ENCODE data around the gene TNF. TPM values are rescaled to one million over a fixed set of nuclear protein-coding genes. Genes with fewer than 3 reads are reported as not detected.

TNF gene
- total and polyA plus RNA-seq, 2 of the 13 experiments (the other 11 are each of a cell fraction or from before 2014, with no cell fraction given) = not detected

DNA sequence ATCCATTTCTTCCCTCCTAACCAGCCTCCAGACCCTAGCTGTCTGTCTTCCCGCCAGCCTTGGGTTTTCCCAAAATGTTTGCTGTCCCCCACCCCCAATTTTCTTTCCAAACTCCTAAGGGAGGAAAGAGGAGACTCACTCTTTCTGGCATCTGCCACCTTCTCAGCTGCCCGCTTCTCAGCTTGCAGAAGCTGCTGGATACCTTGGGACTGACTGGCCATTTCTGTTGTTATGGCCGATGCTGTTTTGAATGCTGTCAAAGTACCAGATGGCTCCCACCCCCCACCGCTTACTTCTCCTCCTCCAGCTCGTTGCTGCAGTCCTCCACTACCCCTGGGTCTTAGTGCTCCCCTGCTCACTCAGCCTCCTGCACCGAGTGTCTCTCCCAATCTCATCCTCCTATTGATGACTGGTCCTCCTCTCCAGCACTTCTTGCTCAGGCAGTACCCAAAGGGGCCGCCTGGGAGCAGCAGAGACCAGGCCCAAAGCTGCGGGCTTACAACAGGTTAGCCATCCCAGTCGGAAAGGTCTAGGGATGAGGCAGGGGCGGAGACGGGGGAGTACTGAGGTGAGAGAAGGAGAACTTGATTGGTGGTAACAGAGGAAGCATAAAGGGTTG, 28.9 kb upstream of the TNF start, which contains the start of gene ATP6V1G2 (continued):
- TF ChIP-seq, protein P1, sequence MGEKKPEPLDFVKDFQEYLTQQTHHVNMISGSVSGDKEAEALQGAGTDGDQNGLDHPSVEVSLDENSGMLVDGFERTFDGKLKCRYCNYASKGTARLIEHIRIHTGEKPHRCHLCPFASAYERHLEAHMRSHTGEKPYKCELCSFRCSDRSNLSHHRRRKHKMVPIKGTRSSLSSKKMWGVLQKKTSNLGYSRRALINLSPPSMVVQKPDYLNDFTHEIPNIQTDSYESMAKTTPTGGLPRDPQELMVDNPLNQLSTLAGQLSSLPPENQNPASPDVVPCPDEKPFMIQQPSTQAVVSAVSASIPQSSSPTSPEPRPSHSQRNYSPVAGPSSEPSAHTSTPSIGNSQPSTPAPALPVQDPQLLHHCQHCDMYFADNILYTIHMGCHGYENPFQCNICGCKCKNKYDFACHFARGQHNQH (CRISPR knock-in tag; IDR thresholded peaks at IDR 0.05) = peak; percentile 34; the same call in 1 of the 2 replicates
- TF ChIP-seq, protein P2, sequence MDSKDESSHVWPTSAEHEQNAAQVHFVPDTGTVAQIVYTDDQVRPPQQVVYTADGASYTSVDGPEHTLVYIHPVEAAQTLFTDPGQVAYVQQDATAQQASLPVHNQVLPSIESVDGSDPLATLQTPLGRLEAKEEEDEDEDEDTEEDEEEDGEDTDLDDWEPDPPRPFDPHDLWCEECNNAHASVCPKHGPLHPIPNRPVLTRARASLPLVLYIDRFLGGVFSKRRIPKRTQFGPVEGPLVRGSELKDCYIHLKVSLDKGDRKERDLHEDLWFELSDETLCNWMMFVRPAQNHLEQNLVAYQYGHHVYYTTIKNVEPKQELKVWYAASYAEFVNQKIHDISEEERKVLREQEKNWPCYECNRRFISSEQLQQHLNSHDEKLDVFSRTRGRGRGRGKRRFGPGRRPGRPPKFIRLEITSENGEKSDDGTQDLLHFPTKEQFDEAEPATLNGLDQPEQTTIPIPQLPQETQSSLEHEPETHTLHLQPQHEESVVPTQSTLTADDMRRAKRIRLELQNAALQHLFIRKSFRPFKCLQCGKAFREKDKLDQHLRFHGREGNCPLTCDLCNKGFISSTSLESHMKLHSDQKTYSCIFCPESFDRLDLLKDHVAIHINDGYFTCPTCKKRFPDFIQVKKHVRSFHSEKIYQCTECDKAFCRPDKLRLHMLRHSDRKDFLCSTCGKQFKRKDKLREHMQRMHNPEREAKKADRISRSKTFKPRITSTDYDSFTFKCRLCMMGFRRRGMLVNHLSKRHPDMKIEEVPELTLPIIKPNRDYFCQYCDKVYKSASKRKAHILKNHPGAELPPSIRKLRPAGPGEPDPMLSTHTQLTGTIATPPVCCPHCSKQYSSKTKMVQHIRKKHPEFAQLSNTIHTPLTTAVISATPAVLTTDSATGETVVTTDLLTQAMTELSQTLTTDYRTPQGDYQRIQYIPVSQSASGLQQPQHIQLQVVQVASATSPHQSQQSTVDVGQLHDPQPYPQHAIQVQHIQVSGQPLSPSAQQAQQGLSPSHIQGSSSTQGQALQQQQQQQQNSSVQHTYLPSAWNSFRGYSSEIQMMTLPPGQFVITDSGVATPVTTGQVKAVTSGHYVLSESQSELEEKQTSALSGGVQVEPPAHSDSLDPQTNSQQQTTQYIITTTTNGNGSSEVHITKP (CRISPR knock-in tag; IDR thresholded peaks at IDR 0.05; ENCODE audit: low read depth) = peak; percentile 70; the same call in 1 of the 2 replicates
- no peak for TF ChIP-seq ARNT (IDR thresholded peaks at IDR 0.05)
- peak; percentile 27; the same call in 1 of the 2 replicates for TF ChIP-seq CEBPG (CRISPR knock-in tag; IDR thresholded peaks at IDR 0.05)
- TF ChIP-seq MIXL1 (CRISPR knock-in tag; IDR thresholded peaks at IDR 0.05) = peak; percentile 80
- no peak for TF ChIP-seq MAFG (CRISPR knock-in tag; IDR thresholded peaks at IDR 0.05)
- TF ChIP-seq KDM3A (CRISPR knock-in tag; IDR thresholded peaks at IDR 0.05; ENCODE audit: low read depth) = peak; percentile 84; the same call in 1 of the 2 replicates
- TF ChIP-seq STAG1 (CRISPR knock-in tag; IDR thresholded peaks at IDR 0.05) = peak; percentile 98
- TF ChIP-seq ISX (CRISPR knock-in tag; conservative IDR thresholded peaks at IDR 0.05) = no peak
- peak; percentile 87 for TF ChIP-seq KDM2A (CRISPR knock-in tag; IDR thresholded peaks at IDR 0.05; ENCODE audit: borderline replicate concordance, low read depth)
- no peak for TF ChIP-seq ZNF550 (CRISPR knock-in tag; IDR thresholded peaks at IDR 0.05; ENCODE audit: borderline replicate concordance)
- TF ChIP-seq, protein P3, sequence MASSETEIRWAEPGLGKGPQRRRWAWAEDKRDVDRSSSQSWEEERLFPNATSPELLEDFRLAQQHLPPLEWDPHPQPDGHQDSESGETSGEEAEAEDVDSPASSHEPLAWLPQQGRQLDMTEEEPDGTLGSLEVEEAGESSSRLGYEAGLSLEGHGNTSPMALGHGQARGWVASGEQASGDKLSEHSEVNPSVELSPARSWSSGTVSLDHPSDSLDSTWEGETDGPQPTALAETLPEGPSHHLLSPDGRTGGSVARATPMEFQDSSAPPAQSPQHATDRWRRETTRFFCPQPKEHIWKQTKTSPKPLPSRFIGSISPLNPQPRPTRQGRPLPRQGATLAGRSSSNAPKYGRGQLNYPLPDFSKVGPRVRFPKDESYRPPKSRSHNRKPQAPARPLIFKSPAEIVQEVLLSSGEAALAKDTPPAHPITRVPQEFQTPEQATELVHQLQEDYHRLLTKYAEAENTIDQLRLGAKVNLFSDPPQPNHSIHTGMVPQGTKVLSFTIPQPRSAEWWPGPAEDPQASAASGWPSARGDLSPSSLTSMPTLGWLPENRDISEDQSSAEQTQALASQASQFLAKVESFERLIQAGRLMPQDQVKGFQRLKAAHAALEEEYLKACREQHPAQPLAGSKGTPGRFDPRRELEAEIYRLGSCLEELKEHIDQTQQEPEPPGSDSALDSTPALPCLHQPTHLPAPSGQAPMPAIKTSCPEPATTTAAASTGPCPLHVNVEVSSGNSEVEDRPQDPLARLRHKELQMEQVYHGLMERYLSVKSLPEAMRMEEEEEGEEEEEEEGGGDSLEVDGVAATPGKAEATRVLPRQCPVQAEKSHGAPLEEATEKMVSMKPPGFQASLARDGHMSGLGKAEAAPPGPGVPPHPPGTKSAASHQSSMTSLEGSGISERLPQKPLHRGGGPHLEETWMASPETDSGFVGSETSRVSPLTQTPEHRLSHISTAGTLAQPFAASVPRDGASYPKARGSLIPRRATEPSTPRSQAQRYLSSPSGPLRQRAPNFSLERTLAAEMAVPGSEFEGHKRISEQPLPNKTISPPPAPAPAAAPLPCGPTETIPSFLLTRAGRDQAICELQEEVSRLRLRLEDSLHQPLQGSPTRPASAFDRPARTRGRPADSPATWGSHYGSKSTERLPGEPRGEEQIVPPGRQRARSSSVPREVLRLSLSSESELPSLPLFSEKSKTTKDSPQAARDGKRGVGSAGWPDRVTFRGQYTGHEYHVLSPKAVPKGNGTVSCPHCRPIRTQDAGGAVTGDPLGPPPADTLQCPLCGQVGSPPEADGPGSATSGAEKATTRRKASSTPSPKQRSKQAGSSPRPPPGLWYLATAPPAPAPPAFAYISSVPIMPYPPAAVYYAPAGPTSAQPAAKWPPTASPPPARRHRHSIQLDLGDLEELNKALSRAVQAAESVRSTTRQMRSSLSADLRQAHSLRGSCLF (CRISPR knock-in tag; IDR thresholded peaks at IDR 0.05; ENCODE audit: borderline replicate concordance) = no peak
- peak; percentile 61; the same call in 1 of the 2 replicates for TF ChIP-seq ZMYM4 (CRISPR knock-in tag; IDR thresholded peaks at IDR 0.05)
- TF ChIP-seq, protein P4, sequence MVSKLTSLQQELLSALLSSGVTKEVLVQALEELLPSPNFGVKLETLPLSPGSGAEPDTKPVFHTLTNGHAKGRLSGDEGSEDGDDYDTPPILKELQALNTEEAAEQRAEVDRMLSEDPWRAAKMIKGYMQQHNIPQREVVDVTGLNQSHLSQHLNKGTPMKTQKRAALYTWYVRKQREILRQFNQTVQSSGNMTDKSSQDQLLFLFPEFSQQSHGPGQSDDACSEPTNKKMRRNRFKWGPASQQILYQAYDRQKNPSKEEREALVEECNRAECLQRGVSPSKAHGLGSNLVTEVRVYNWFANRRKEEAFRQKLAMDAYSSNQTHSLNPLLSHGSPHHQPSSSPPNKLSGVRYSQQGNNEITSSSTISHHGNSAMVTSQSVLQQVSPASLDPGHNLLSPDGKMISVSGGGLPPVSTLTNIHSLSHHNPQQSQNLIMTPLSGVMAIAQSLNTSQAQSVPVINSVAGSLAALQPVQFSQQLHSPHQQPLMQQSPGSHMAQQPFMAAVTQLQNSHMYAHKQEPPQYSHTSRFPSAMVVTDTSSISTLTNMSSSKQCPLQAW (CRISPR knock-in tag; IDR thresholded peaks at IDR 0.05) = peak; percentile 91
- peak; percentile 37; the same call in 1 of the 2 replicates for TF ChIP-seq SOX5 (CRISPR knock-in tag; IDR thresholded peaks at IDR 0.05; ENCODE audit: borderline replicate concordance)
- peak; percentile 93 for TF ChIP-seq XRCC5 (optimal IDR thresholded peaks at IDR 0.05; ENCODE audit: low read length)
- no peak for TF ChIP-seq PAX8 (CRISPR knock-in tag; IDR thresholded peaks at IDR 0.05; ENCODE audit: borderline replicate concordance)
- TF ChIP-seq SALL1 (CRISPR knock-in tag; IDR thresholded peaks at IDR 0.05) = peak; percentile 81
- TF ChIP-seq MEIS1 (CRISPR knock-in tag; IDR thresholded peaks at IDR 0.05; ENCODE audit: borderline replicate concordance) = no peak
